HCT116 (cell line): ENCODE measurements around the gene MACC1. TPM values are rescaled to one million over a fixed set of nuclear protein-coding genes. Genes with fewer than 3 reads are reported as not detected.

Source experiments
- ATAC-seq: fragments of 200-7000 bp; cut with Tn5 transposase; 2 replicates; pipeline ENCODE4 v1.9.1; 2020; ENCODE audit warnings: mild to moderate bottlenecking, moderate library complexity
- BruUV-seq: library from RNA; stranded (reverse); fragments of 400-500 nt; replicated peaks from 2 replicates; lab custom pipeline; 2021; lab: Mats Ljungman, UMichigan
- CTCF ChIA-PET: fragments of 300-600 bp; sonication (Branson Sonifier 250); formaldehyde crosslinking; loops from one replicate; lab custom pipeline; 2021; ENCODE audit warnings: antibody characterized with exemption; lab: Charles Lee
- POLR2A ChIA-PET: fragments of 300-600, 350-600 bp; sonication (Branson Sonifier 250); formaldehyde crosslinking; loops from one replicate; lab custom pipeline; 2021; ENCODE audit warnings: antibody characterized with exemption; lab: Charles Lee
- RAD21 ChIA-PET, 2 experiments: fragments of 300-600 bp; sonication (Branson Sonifier 250); formaldehyde crosslinking; loops; one replicate each; lab custom pipeline; 2023; ENCODE audit warnings: low total read pairs in 2 of 2; ENCODE audit not compliant: uncharacterized antibody in 2 of 2, unreplicated experiment in 2 of 2, low non-redundant PET in 1 of 2; lab: Charles Lee
- DNase-seq: peaks from one replicate; pipeline ENCODE4 v3.0.0-alpha.2; 2010; ENCODE audit warnings: low read depth, low spot score
- H2AFZ ChIP-seq: fragments of 200-600 bp; shearing (Covaris generic), sonication (generic); 2 replicates; pipeline ENCODE4 v1.6.1; 2017; ENCODE audit warnings: low read depth, mixed run types, mixed read lengths, antibody characterized with exemption, low read length; ENCODE audit not compliant: poor library complexity, severe bottlenecking
- H3K27ac ChIP-seq: 2 replicates; pipeline ENCODE4 v1.5.1; 2012; ENCODE audit warnings: low read depth, low read length
- H3K27me3 ChIP-seq: fragments of 200-600 bp; sonication (generic); 2 replicates; pipeline ENCODE4 v1.6.1; 2016; ENCODE audit warnings: mixed run types, low read length, mixed read lengths; ENCODE audit not compliant: insufficient read depth
- H3K36me3 ChIP-seq, 2 experiments: fragments of 200-500 bp in 1 of 2; fragments of 200-600 bp in 1 of 2; sonication (Bioruptor generic) in 1 of 2; sonication (generic) in 1 of 2; 2 replicates each; pipeline versions ENCODE4 v1.5.1 to v1.6.1; 2014 to 2016; ENCODE audit warnings: low read length in 2 of 2, inconsistent platforms in 1 of 2, mixed read lengths in 1 of 2, mixed run types in 1 of 2; ENCODE audit not compliant: insufficient read depth in 2 of 2, control insufficient read depth in 1 of 2
- H3K4me1 ChIP-seq, 2 experiments: fragments of 200-600 bp in 1 of 2; sonication (generic) in 1 of 2; 2 replicates each; pipeline versions ENCODE4 v1.5.1 to v1.6.1; 2012 to 2017; ENCODE audit warnings: low read length in 2 of 2, inconsistent platforms in 1 of 2, mild to moderate bottlenecking in 1 of 2, mixed read lengths in 1 of 2, mixed run types in 1 of 2, moderate library complexity in 1 of 2; ENCODE audit not compliant: insufficient read depth in 2 of 2, control insufficient read depth in 1 of 2
- H3K4me2 ChIP-seq: fragments of 200-600 bp; sonication (generic); 2 replicates; pipeline ENCODE4 v1.6.1; 2017; ENCODE audit warnings: mixed run types, low read length, mixed read lengths
- H3K4me3 ChIP-seq, 2 experiments: fragments of 200-600 bp in 1 of 2; sonication (generic) in 1 of 2; replicated peaks in 1 of 2; 2 replicates each; pipeline ENCODE4 v1.5.1; 2011 to 2016; ENCODE audit warnings: low read length in 2 of 2, control low read depth in 1 of 2, low read depth in 1 of 2, mild to moderate bottlenecking in 1 of 2, mixed read lengths in 1 of 2, mixed run types in 1 of 2
- H3K79me2 ChIP-seq: fragments of 200-600 bp; sonication (generic); 2 replicates; pipeline ENCODE4 v1.6.1; 2017; ENCODE audit warnings: mild to moderate bottlenecking, mixed run types, low read length, moderate library complexity, mixed read lengths; ENCODE audit not compliant: insufficient read depth
- H3K9ac ChIP-seq: fragments of 200-600 bp; sonication (generic); 2 replicates; pipeline ENCODE4 v1.6.1; 2016; ENCODE audit warnings: low read length, mixed read lengths
- H3K9me2 ChIP-seq: fragments of 200-600 bp; sonication (generic), shearing (Covaris generic); 2 replicates; pipeline ENCODE4 v1.6.1; 2017; ENCODE audit warnings: mixed run types, mild to moderate bottlenecking, moderate library complexity; ENCODE audit not compliant: insufficient read depth
- H3K9me3 ChIP-seq, 2 experiments: fragments of 200-500 bp in 1 of 2; fragments of 200-600 bp in 1 of 2; sonication (Bioruptor generic) in 1 of 2; sonication (generic) in 1 of 2; 2 replicates each; pipeline ENCODE4 v1.6.1; 2014 to 2017; ENCODE audit warnings: low read length in 2 of 2, mixed read lengths in 2 of 2, inconsistent platforms in 1 of 2, low read depth in 1 of 2, mild to moderate bottlenecking in 1 of 2, mixed run types in 1 of 2, moderate library complexity in 1 of 2; ENCODE audit not compliant: control insufficient read depth in 1 of 2, insufficient read depth in 1 of 2
- H4K20me1 ChIP-seq: fragments of 200-600 bp; sonication (generic), shearing (Covaris generic); 2 replicates; pipeline ENCODE4 v1.6.1; 2017; ENCODE audit warnings: mixed run types, mild to moderate bottlenecking, moderate library complexity; ENCODE audit not compliant: insufficient read depth
- ATF3 ChIP-seq: IDR thresholded peaks from 2 replicates; pipeline ENCODE4 v1.6.1; 2012
- CEBPB ChIP-seq: IDR thresholded peaks from 2 replicates; pipeline ENCODE4 v1.6.1; 2012; ENCODE audit warnings: low read depth
- CTCF ChIP-seq, 3 experiments: fragments of 200-600 bp in 1 of 3; sonication (generic) in 1 of 3; IDR thresholded peaks in 2 of 3; conservative IDR thresholded peaks in 1 of 3; 2 replicates each; pipeline ENCODE4 v1.5.1; 2012 to 2017; ENCODE audit warnings: low read depth in 2 of 3, low read length in 2 of 3, antibody characterized with exemption in 1 of 3, borderline replicate concordance in 1 of 3, control low read depth in 1 of 3, mild to moderate bottlenecking in 1 of 3, mixed read lengths in 1 of 3, mixed run types in 1 of 3, moderate library complexity in 1 of 3; ENCODE audit not compliant: insufficient read depth in 1 of 3
- ELF1 ChIP-seq: IDR thresholded peaks from 2 replicates; pipeline ENCODE4 v1.6.1; 2012; ENCODE audit warnings: low read depth, borderline replicate concordance
- EZH2phosphoT487 ChIP-seq: fragments of 200-600 bp; IDR thresholded peaks from 2 replicates; pipeline ENCODE4 v1.6.1; 2018; ENCODE audit warnings: antibody characterized with exemption, borderline replicate concordance
- MAX ChIP-seq: IDR thresholded peaks from 2 replicates; pipeline ENCODE4 v1.6.1; 2012
- POLR2A ChIP-seq: IDR thresholded peaks from 2 replicates; pipeline ENCODE4 v1.7.0; 2011; ENCODE audit warnings: borderline replicate concordance; ENCODE audit not compliant: insufficient read depth, insufficient read length; ENCODE audit errors: extremely low read depth
- POLR2AphosphoS5 ChIP-seq: IDR thresholded peaks from 2 replicates; pipeline ENCODE4 v1.6.1; 2011; ENCODE audit warnings: mild to moderate bottlenecking, low read depth, low read length, moderate library complexity
- RAD21 ChIP-seq: IDR thresholded peaks from 2 replicates; pipeline ENCODE4 v1.6.1; 2012; ENCODE audit warnings: low read depth, mild to moderate bottlenecking
- SIN3A ChIP-seq: IDR thresholded peaks from 2 replicates; pipeline ENCODE4 v1.6.1; 2012; ENCODE audit warnings: low read depth
- TCF7L2 ChIP-seq: IDR thresholded peaks from 2 replicates; pipeline ENCODE4 v1.7.0; 2011; ENCODE audit warnings: borderline replicate concordance, inconsistent platforms; ENCODE audit not compliant: insufficient read depth, insufficient read length; ENCODE audit errors: extremely low read depth
- YY1 ChIP-seq: IDR thresholded peaks from 2 replicates; pipeline ENCODE4 v1.6.1; 2011; ENCODE audit warnings: low read length, low read depth, moderate library complexity, mild to moderate bottlenecking; ENCODE audit not compliant: insufficient replicate concordance; ENCODE audit errors: extremely low read depth
- ZBTB33 ChIP-seq: IDR thresholded peaks from 2 replicates; pipeline ENCODE4 v1.6.1; 2011; ENCODE audit warnings: mild to moderate bottlenecking, low read length, moderate library complexity; ENCODE audit not compliant: insufficient replicate concordance; ENCODE audit errors: extremely low read depth
- ZNF274 ChIP-seq: fragments of 200-500 bp; sonication (Bioruptor generic); IDR thresholded peaks from 2 replicates; pipeline ENCODE4 v1.6.1; 2014; ENCODE audit warnings: mild to moderate bottlenecking, low read depth, low read length, inconsistent platforms
- intact Hi-C: fragments of 100-400 bp; cut with micrococcal nuclease; formaldehyde crosslinking; loops from 2 replicates; pipeline ENCODE4 v1.10.0; 2022
- total RNA-seq: library from RNA; stranded (reverse); gene quantifications from one replicate; pipeline ENCODE4 v1.2.1, GENCODE V29; 2021; ENCODE audit not compliant: unreplicated experiment

The MACC1 gene
- total RNA-seq, 1 experiment from 2014 or later, result 9.8 TPM

GRCh38 chr7:20146451-20146850 is 70.7 kb downstream of the MACC1 start:
- H3K4me3 ChIP-seq, result no peak overlapping the region
- ATAC-seq (no peak), DNase-seq (no peak)
- H3K9ac ChIP-seq, result no peak overlapping the region
- H3K27me3 ChIP-seq, result no peaks in the 10 kb centered on the region
- RAD21 ChIA-PET, result no interaction called here
- no peaks in the 10 kb centered on the region; the same call in 1 of the 2 replicates for H3K9me2 ChIP-seq
- intact Hi-C loops, result no loop called here
- no peak overlapping the region for H3K27ac ChIP-seq
- H3K36me3 ChIP-seq, result no peaks in the 10 kb centered on the region
- H3K4me1 ChIP-seq, result no peaks in the 10 kb centered on the region
- POLR2A ChIA-PET, result no interaction called here
- H4K20me1 ChIP-seq, result no peaks in the 10 kb centered on the region
- no peak overlapping the region for H2AFZ ChIP-seq
- no peaks in the 10 kb centered on the region for H3K79me2 ChIP-seq
- no peaks in the 10 kb centered on the region for H3K9me3 ChIP-seq
- H3K4me2 ChIP-seq, result no peak overlapping the region
- TF ChIP-seq EZH2phosphoT487 (no peak), YY1 (no peak), ZBTB33 (no peak), RAD21 (no peak), POLR2A (no peak), POLR2AphosphoS5 (no peak), ZNF274 (no peak), ATF3 (no peak), CTCF (IDR thresholded peaks at IDR 0.05 in 2 of 3, conservative IDR thresholded peaks at IDR 0.05 in 1 of 3; ENCODE audit: borderline replicate concordance in 1 of 3, insufficient read depth in 1 of 3, low read depth in 2 of 3, low read length in 2 of 3) (no peak), TCF7L2 (no peak), CEBPB (no peak), MAX (no peak), ELF1 (no peak), SIN3A (no peak)
- CTCF ChIA-PET, result no interaction called here
- BruUV-seq, result no TSS peak
